H9 (cell line): ENCODE measurements around the gene MBP. TPM values are rescaled to one million over a fixed set of nuclear protein-coding genes. Genes with fewer than 3 reads are reported as not detected.

Experiments used
- DNase-seq: peaks from one replicate; pipeline ENCODE4 v3.0.0-alpha.2; 2017
- H2AFZ ChIP-seq: one replicate; pipeline ENCODE4 v1.6.1; 2013; ENCODE audit warnings: mild to moderate bottlenecking, low read length, control low read depth, moderate library complexity
- H2AK5ac ChIP-seq: 2 replicates; pipeline ENCODE4 v1.6.1; 2013; ENCODE audit warnings: low read length, control low read depth, mixed read lengths; ENCODE audit not compliant: insufficient read length
- H2BK120ac ChIP-seq: one replicate; pipeline ENCODE4 v1.6.1; 2013; ENCODE audit warnings: low read depth, mild to moderate bottlenecking, low read length, control low read depth, inconsistent platforms; ENCODE audit not compliant: poor library complexity, severe bottlenecking
- H2BK12ac ChIP-seq: 2 replicates; pipeline ENCODE4 v1.6.1; 2013; ENCODE audit warnings: low read length, control low read depth, mixed read lengths, low read depth; ENCODE audit not compliant: insufficient read length
- H2BK15ac ChIP-seq: 2 replicates; pipeline ENCODE4 v1.6.1; 2013; ENCODE audit warnings: low read depth, low read length, control low read depth
- H2BK20ac ChIP-seq: one replicate; pipeline ENCODE4 v1.6.1; 2013; ENCODE audit warnings: low read depth, mild to moderate bottlenecking, low read length, control low read depth, inconsistent platforms; ENCODE audit not compliant: poor library complexity, severe bottlenecking
- H2BK5ac ChIP-seq: 2 replicates; pipeline ENCODE4 v1.6.1; 2013; ENCODE audit warnings: low read length, control low read depth, mixed read lengths; ENCODE audit not compliant: insufficient read length
- H3K14ac ChIP-seq: 2 replicates; pipeline ENCODE4 v1.6.1; 2013; ENCODE audit warnings: low read length, control low read depth; ENCODE audit not compliant: insufficient read depth
- H3K18ac ChIP-seq: 2 replicates; pipeline ENCODE4 v1.6.1; 2013; ENCODE audit warnings: low read depth, mild to moderate bottlenecking, mixed read lengths, low read length, control low read depth; ENCODE audit not compliant: insufficient read length
- H3K23ac ChIP-seq: 2 replicates; pipeline ENCODE4 v1.6.1; 2013; ENCODE audit warnings: low read length, control low read depth, mixed read lengths, low read depth; ENCODE audit not compliant: insufficient read length
- H3K23me2 ChIP-seq: 2 replicates; pipeline ENCODE4 v1.6.1; 2013; ENCODE audit warnings: low read depth, mild to moderate bottlenecking, mixed read lengths, low read length, control low read depth; ENCODE audit not compliant: insufficient read length, poor library complexity, severe bottlenecking
- H3K27ac ChIP-seq: 2 replicates; pipeline ENCODE4 v1.5.1; 2013; ENCODE audit warnings: low read length, control low read depth, mixed read lengths, low read depth; ENCODE audit not compliant: insufficient read length
- H3K27me3 ChIP-seq: 2 replicates; pipeline ENCODE4 v1.6.1; 2013; ENCODE audit warnings: low read length, control low read depth, inconsistent platforms; ENCODE audit not compliant: insufficient read depth
- H3K4ac ChIP-seq: 2 replicates; pipeline ENCODE4 v1.6.1; 2013; ENCODE audit warnings: low read depth, mild to moderate bottlenecking, control low read depth, inconsistent platforms, low read length, moderate library complexity
- H3K4me1 ChIP-seq: 2 replicates; pipeline ENCODE4 v1.6.1; 2013; ENCODE audit warnings: low read length, control low read depth, inconsistent platforms; ENCODE audit not compliant: insufficient read depth
- H3K4me2 ChIP-seq: 2 replicates; pipeline ENCODE4 v1.6.1; 2013; ENCODE audit warnings: low read length, control low read depth, mixed read lengths; ENCODE audit not compliant: insufficient read length, insufficient read depth
- H3K56ac ChIP-seq: 2 replicates; pipeline ENCODE4 v1.6.1; 2013; ENCODE audit warnings: low read depth, mild to moderate bottlenecking, mixed read lengths, low read length, control low read depth; ENCODE audit not compliant: insufficient read length
- H3K79me1 ChIP-seq: 2 replicates; pipeline ENCODE4 v1.6.1; 2013; ENCODE audit warnings: low read depth, mild to moderate bottlenecking, moderate library complexity, low read length, control low read depth, inconsistent platforms; ENCODE audit not compliant: insufficient read depth, poor library complexity, severe bottlenecking
- H3K79me2 ChIP-seq: 2 replicates; pipeline ENCODE4 v1.6.1; 2013; ENCODE audit warnings: low read length, control low read depth, inconsistent platforms; ENCODE audit not compliant: insufficient read depth
- H3K9ac ChIP-seq: 2 replicates; pipeline ENCODE4 v1.6.1; 2013; ENCODE audit warnings: low read length, control low read depth, mixed read lengths; ENCODE audit not compliant: insufficient read length; ENCODE audit errors: extremely low read depth
- H3K9me3 ChIP-seq: one replicate; pipeline ENCODE4 v1.6.1; 2013; ENCODE audit warnings: low read depth, low read length, inconsistent platforms; ENCODE audit not compliant: control insufficient read depth
- H3T11ph ChIP-seq: one replicate; pipeline ENCODE4 v1.6.1; 2013; ENCODE audit warnings: mild to moderate bottlenecking, low read length, control low read depth, inconsistent platforms
- H4K20me1 ChIP-seq: one replicate; pipeline ENCODE4 v1.6.1; 2013; ENCODE audit not compliant: control insufficient read depth, insufficient read length, insufficient read depth
- H4K5ac ChIP-seq: 2 replicates; pipeline ENCODE4 v1.6.1; 2013; ENCODE audit warnings: low read depth, mild to moderate bottlenecking, mixed read lengths, low read length, control low read depth; ENCODE audit not compliant: insufficient read length
- H4K8ac ChIP-seq: replicated peaks from 2 replicates; pipeline ENCODE4 v1.6.1; 2013; ENCODE audit warnings: low read length, control low read depth, mixed read lengths, low read depth; ENCODE audit not compliant: insufficient read length
- H4K91ac ChIP-seq: 2 replicates; pipeline ENCODE4 v1.6.1; 2013; ENCODE audit warnings: low read depth, mild to moderate bottlenecking, moderate library complexity, mixed read lengths, low read length, control low read depth; ENCODE audit not compliant: insufficient read length
- H3K27ac Mint-ChIP-seq, 3 experiments: 2 replicates in 2 of 3; 3 replicates in 1 of 3; pipeline ENCODE4 v1.8.0; 2020 to 2021; ENCODE audit warnings: mixed read lengths in 3 of 3, mild to moderate bottlenecking in 1 of 3, moderate library complexity in 1 of 3
- H3K27me3 Mint-ChIP-seq: 2 replicates; pipeline ENCODE4 v1.8.0; 2021; ENCODE audit warnings: low read depth, mild to moderate bottlenecking, moderate library complexity, mixed read lengths
- H3K36me3 Mint-ChIP-seq, 3 experiments: 2 replicates in 2 of 3; 3 replicates in 1 of 3; pipeline ENCODE4 v1.8.0; 2020 to 2021; ENCODE audit warnings: low read depth in 3 of 3, mixed read lengths in 3 of 3; ENCODE audit not compliant: insufficient read depth in 1 of 3
- H3K4me1 Mint-ChIP-seq, 2 experiments: 2 replicates each; pipeline ENCODE4 v1.8.0; 2020; ENCODE audit warnings: mixed read lengths in 2 of 2
- H3K4me3 Mint-ChIP-seq, 2 experiments: 2 replicates in 1 of 2; 3 replicates in 1 of 2; pipeline ENCODE4 v1.8.0; 2020 to 2021; ENCODE audit warnings: mild to moderate bottlenecking in 2 of 2, mixed read lengths in 2 of 2, moderate library complexity in 1 of 2
- H3K9me3 Mint-ChIP-seq, 2 experiments: 2 replicates in 1 of 2; 3 replicates in 1 of 2; pipeline ENCODE4 v1.8.0; 2020; ENCODE audit warnings: mild to moderate bottlenecking in 2 of 2, mixed read lengths in 2 of 2, moderate library complexity in 1 of 2
- WGBS: extraction: QIAGEN DNeasy Blood & Tissue Kit; methylation state at CpG from one replicate; pipeline ENCODE4 v1.1.7; 2013; ENCODE audit warnings: missing lambda C conversion rate, low lambda C conversion rate, mixed read lengths; ENCODE audit not compliant: insufficient read length; ENCODE audit errors: extremely low coverage; 5-methylcytosine and 5-hydroxymethylcytosine counted together
- total RNA-seq: library from RNA; stranded (reverse); gene quantifications from 2 replicates; pipeline ENCODE4 v1.2.1, GENCODE V29; 2021
- TF ChIP-seq, protein P1 (sequence below): fragments of 200-600 bp; sonication (generic); conservative IDR thresholded peaks from 3 replicates; pipeline ENCODE4 v1.8.0; 2021; ENCODE audit warnings: antibody characterized with exemption, mild to moderate bottlenecking

Gene MBP
- total RNA-seq, 1 experiment from 2014 or later, result 8.6 TPM

DNA sequence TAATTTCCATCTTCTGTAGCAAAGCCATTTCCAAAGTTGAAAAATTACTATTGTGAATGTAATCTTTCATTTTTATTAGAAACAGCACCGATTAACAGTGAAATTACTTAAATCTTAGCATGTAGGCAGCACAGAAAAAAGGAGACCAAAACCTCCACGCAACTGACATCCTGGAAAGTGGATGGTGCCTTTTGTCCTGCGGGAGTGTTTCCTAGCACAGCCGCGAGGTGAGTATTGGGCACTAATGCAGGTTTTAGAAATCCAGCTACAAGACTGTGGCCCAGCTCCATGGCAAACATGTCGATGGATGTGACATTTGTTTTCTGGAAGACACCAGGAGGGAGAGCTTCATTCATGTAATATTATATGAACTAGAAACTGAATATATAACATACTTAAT is 86.9 kb downstream of the MBP start:
- Mint-ChIP-seq H3K4me1 (peaks cover 5 to 8% of the 10 kb centered on the region in 2 experiments; a peak in 3 of 4 replicates), H3K9me3 (no peaks in the 10 kb centered on the region), H3K27me3 (no peaks in the 10 kb centered on the region), H3K27ac (no peak overlapping the region), H3K36me3 (no peaks in the 10 kb centered on the region), H3K4me3 (no peak overlapping the region)
- Histone ChIP-seq H3T11ph (no peak overlapping the region), H2AFZ (no peak overlapping the region), H2BK15ac (no peak overlapping the region), H3K56ac (no peak overlapping the region), H3K4me1 (no peaks in the 10 kb centered on the region), H3K79me1 (no peaks in the 10 kb centered on the region), H3K9ac (no peak overlapping the region), H2AK5ac (no peak overlapping the region), H4K20me1 (no peaks in the 10 kb centered on the region), H4K91ac (no peak overlapping the region), H3K9me3 (no peaks in the 10 kb centered on the region), H2BK120ac (no peak overlapping the region), H2BK5ac (no peak overlapping the region), H3K27ac (no peak overlapping the region), H2BK20ac (no peak overlapping the region), H2BK12ac (no peak overlapping the region), H3K4me2 (no peak overlapping the region), H4K8ac (no peak overlapping the region), H3K27me3 (no peaks in the 10 kb centered on the region), H3K23ac (no peak overlapping the region), H4K5ac (no peak overlapping the region), H3K4ac (no peak overlapping the region), H3K18ac (no peak overlapping the region), H3K14ac (no peak overlapping the region), H3K23me2 (no peaks in the 10 kb centered on the region), H3K79me2 (no peaks in the 10 kb centered on the region)
- no peak for DNase-seq
- TF ChIP-seq, protein P1, sequence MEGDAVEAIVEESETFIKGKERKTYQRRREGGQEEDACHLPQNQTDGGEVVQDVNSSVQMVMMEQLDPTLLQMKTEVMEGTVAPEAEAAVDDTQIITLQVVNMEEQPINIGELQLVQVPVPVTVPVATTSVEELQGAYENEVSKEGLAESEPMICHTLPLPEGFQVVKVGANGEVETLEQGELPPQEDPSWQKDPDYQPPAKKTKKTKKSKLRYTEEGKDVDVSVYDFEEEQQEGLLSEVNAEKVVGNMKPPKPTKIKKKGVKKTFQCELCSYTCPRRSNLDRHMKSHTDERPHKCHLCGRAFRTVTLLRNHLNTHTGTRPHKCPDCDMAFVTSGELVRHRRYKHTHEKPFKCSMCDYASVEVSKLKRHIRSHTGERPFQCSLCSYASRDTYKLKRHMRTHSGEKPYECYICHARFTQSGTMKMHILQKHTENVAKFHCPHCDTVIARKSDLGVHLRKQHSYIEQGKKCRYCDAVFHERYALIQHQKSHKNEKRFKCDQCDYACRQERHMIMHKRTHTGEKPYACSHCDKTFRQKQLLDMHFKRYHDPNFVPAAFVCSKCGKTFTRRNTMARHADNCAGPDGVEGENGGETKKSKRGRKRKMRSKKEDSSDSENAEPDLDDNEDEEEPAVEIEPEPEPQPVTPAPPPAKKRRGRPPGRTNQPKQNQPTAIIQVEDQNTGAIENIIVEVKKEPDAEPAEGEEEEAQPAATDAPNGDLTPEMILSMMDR, result no peak
- WGBS, result no CpG with 5 or more reads among the region's 6 CpGs
